ENCODE data around the gene IL1RAP.

Gene IL1RAP

GRCh38 chr3:190607021-190607420, 93.1 kb downstream of the IL1RAP start:
- no peak for ATAC-seq (ENCODE audit: low read depth)
- TF ChIP-seq CTCF (IDR thresholded peaks at IDR 0.05; ENCODE audit: poor library complexity, severe bottlenecking): no peak

GRCh38 chr3:190608850-190609589, 95.1 kb downstream of the IL1RAP start:
- Histone ChIP-seq H3K4me1 (ENCODE audit: insufficient read depth, poor library complexity, severe bottlenecking) (no peaks in the 10 kb centered on the region), H3K9me3 (ENCODE audit: severe bottlenecking) (no peaks in the 10 kb centered on the region), H3K4me3 (ENCODE audit: severe bottlenecking) (no peak overlapping the region), H3K27ac (ENCODE audit: poor library complexity, severe bottlenecking) (no peak overlapping the region), H3K27me3 (ENCODE audit: insufficient read depth, poor library complexity, severe bottlenecking) (no peaks in the 10 kb centered on the region), H3K36me3 (ENCODE audit: low read depth) (peaks cover 95% of the 10 kb centered on the region)
- DNase-seq (ENCODE audit: low spot score): no peak
- no peak for ATAC-seq (ENCODE audit: low read depth)
- TF ChIP-seq CTCF (IDR thresholded peaks at IDR 0.05; ENCODE audit: poor library complexity, severe bottlenecking): no peak

More at GRCh38 chr3:190607021-190607420, 93.1 kb downstream of the IL1RAP start:
- no peaks in the 10 kb centered on the region for H3K4me1 ChIP-seq (ENCODE audit: insufficient read depth, poor library complexity, severe bottlenecking)
- H3K9me3 ChIP-seq (ENCODE audit: severe bottlenecking): no peaks in the 10 kb centered on the region
- peaks cover 92% of the 10 kb centered on the region for H3K36me3 ChIP-seq (ENCODE audit: low read depth)
- H3K27ac ChIP-seq (ENCODE audit: poor library complexity, severe bottlenecking): no peak overlapping the region
- H3K4me3 ChIP-seq (ENCODE audit: severe bottlenecking): no peak overlapping the region
- DNase-seq (ENCODE audit: low spot score): no peak
- H3K27me3 ChIP-seq (ENCODE audit: insufficient read depth, poor library complexity, severe bottlenecking): no peaks in the 10 kb centered on the region

GRCh38 chr3:190614226-190615059, 100.6 kb downstream of the IL1RAP start:
- Histone ChIP-seq H3K4me1 (ENCODE audit: insufficient read depth, poor library complexity, severe bottlenecking) (peaks cover 14% of the 10 kb centered on the region), H3K27ac (ENCODE audit: poor library complexity, severe bottlenecking) (no peak overlapping the region), H3K4me3 (ENCODE audit: severe bottlenecking) (no peak overlapping the region), H3K27me3 (ENCODE audit: insufficient read depth, poor library complexity, severe bottlenecking) (no peaks in the 10 kb centered on the region), H3K9me3 (ENCODE audit: severe bottlenecking) (no peaks in the 10 kb centered on the region), H3K36me3 (ENCODE audit: low read depth) (peaks cover 73% of the 10 kb centered on the region)
- no peak for TF ChIP-seq CTCF (IDR thresholded peaks at IDR 0.05; ENCODE audit: poor library complexity, severe bottlenecking)
- DNase-seq (ENCODE audit: low spot score) (no peak), ATAC-seq (ENCODE audit: low read depth) (no peak)

- H3K36me3 ChIP-seq (ENCODE audit: low read depth): peaks cover 71% of the 10 kb centered on the region
- TF ChIP-seq CTCF (IDR thresholded peaks at IDR 0.05; ENCODE audit: poor library complexity, severe bottlenecking): no peak
- no peak overlapping the region for H3K4me3 ChIP-seq (ENCODE audit: severe bottlenecking)
- peaks cover 14% of the 10 kb centered on the region for H3K4me1 ChIP-seq (ENCODE audit: insufficient read depth, poor library complexity, severe bottlenecking)
- no peaks in the 10 kb centered on the region for H3K27me3 ChIP-seq (ENCODE audit: insufficient read depth, poor library complexity, severe bottlenecking)
- H3K9me3 ChIP-seq (ENCODE audit: severe bottlenecking): no peaks in the 10 kb centered on the region
- ATAC-seq (ENCODE audit: low read depth) (no peak), DNase-seq (ENCODE audit: low spot score) (no peak)
- H3K27ac ChIP-seq (ENCODE audit: poor library complexity, severe bottlenecking): no peak overlapping the region
Measured at GRCh38 chr3:190615060-190615384, 101.1 kb downstream of the IL1RAP start.
